ENCODE data around the gene LRP11. TPM values are rescaled to one million over a fixed set of nuclear protein-coding genes. Genes with fewer than 3 reads are reported as not detected.

Gene LRP11
- total RNA-seq, result 55.3 and 129 TPM in 2 replicates

GRCh38 chr6:149863698-149864577, at the start of gene LRP11:
Gene LRP11, minus strand, starts transcription at chr6:149864359. Its CDS starts 339 bp downstream, at chr6:149864020.

GRCh38 chr6:149897855-149898744, 33.9 kb upstream of the LRP11 start, which contains the start of gene RAET1E:
Gene RAET1E, minus strand, starts transcription at chr6:149898113. Its CDS starts 7,212 bp downstream, at chr6:149890901.

Other genes starting within 250 kb of the LRP11 start
- gene KATNA1, start 215.6 kb downstream of the LRP11 start, total RNA-seq, result 22.6 and 31.5 TPM in 2 replicates
- gene LATS1, start 146.3 kb downstream of the LRP11 start, total RNA-seq, result 11.5 and 14.4 TPM in 2 replicates
- 18.2 and 32.4 TPM in 2 replicates for gene NUP43, start 117.8 kb downstream of the LRP11 start, total RNA-seq
- gene PCMT1, start 114.6 kb downstream of the LRP11 start, total RNA-seq, result 152 and 165 TPM in 2 replicates
- 1.7 and 6.5 TPM in 2 replicates for gene RAET1E, start 33.8 kb upstream of the LRP11 start, total RNA-seq
- 7.6 and 20.4 TPM in 2 replicates for gene RAET1G, start 58.8 kb upstream of the LRP11 start, total RNA-seq
- 11.4 and 14.1 TPM in 2 replicates for gene ULBP2, start 77.7 kb upstream of the LRP11 start, total RNA-seq
- 1.3 and 2.8 TPM in 2 replicates for gene ULBP1, start 99.6 kb upstream of the LRP11 start, total RNA-seq
- gene RAET1L, start 161.2 kb upstream of the LRP11 start, total RNA-seq, result 0.78 and 1.1 TPM in 2 replicates
- gene ULBP3, start 204.8 kb upstream of the LRP11 start, total RNA-seq, result 4.5 and 4.6 TPM in 2 replicates